GM23338 (cell line): ENCODE data around the gene ADGRL3.

ENCODE experiments used
- EZH2 ChIP-seq: fragments of 200-600 bp; sonication (generic); IDR thresholded peaks from one replicate; pipeline ENCODE4 v1.8.0; 2017; ENCODE audit warnings: antibody characterized with exemption, mild to moderate bottlenecking, low read depth; ENCODE audit not compliant: unreplicated experiment
- EZH2phosphoT487 ChIP-seq: fragments of 200-600 bp; sonication (generic); IDR thresholded peaks from one replicate; pipeline ENCODE4 v1.8.1; 2018; ENCODE audit warnings: antibody characterized with exemption; ENCODE audit not compliant: unreplicated experiment
- NANOG ChIP-seq: IDR thresholded peaks from 2 replicates; pipeline ENCODE4 v1.6.1; 2016; ENCODE audit warnings: antibody characterized with exemption, borderline replicate concordance
- ZNF114 ChIP-seq: fragments of 250-450 bp; sonication (Bioruptor Pico); IDR thresholded peaks from 2 replicates; pipeline ENCODE4 v1.5.0; 2020; ENCODE audit warnings: mild to moderate bottlenecking, moderate library complexity
- TF ChIP-seq, protein P1 (sequence below), 2 experiments: fragments of 200-600 bp in 1 of 2; sonication (generic) in 1 of 2; conservative IDR thresholded peaks; 2 replicates each; pipeline versions ENCODE4 v1.5.1 to v1.6.1; 2016 to 2017; ENCODE audit warnings: antibody characterized with exemption in 2 of 2, low read depth in 2 of 2, mild to moderate bottlenecking in 2 of 2, moderate library complexity in 1 of 2
- TF ChIP-seq, protein P2 (sequence below): IDR thresholded peaks from one replicate; pipeline ENCODE4 v1.6.1; 2018; ENCODE audit warnings: antibody characterized with exemption; ENCODE audit not compliant: unreplicated experiment

DNA sequence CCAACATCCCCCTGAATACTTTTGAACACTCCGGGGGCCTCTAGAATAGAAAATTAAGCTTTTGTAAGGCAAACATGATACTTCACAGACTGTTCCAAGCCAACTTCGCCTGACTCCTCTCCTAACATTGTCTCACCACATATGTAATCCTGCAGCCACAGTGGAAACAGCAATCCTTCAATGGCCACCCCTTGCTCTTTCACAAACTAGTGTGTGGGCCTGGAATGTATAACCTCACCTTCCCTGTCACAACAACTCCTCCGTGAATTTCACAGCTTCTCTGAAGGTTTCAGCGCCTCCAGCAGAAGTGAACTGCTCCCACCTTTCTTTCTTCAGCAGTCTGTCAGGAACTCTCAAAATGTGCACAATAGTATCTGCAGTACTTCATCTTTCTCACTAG lies 185.1 kb downstream of the ADGRL3 start:
- TF ChIP-seq, protein P1, sequence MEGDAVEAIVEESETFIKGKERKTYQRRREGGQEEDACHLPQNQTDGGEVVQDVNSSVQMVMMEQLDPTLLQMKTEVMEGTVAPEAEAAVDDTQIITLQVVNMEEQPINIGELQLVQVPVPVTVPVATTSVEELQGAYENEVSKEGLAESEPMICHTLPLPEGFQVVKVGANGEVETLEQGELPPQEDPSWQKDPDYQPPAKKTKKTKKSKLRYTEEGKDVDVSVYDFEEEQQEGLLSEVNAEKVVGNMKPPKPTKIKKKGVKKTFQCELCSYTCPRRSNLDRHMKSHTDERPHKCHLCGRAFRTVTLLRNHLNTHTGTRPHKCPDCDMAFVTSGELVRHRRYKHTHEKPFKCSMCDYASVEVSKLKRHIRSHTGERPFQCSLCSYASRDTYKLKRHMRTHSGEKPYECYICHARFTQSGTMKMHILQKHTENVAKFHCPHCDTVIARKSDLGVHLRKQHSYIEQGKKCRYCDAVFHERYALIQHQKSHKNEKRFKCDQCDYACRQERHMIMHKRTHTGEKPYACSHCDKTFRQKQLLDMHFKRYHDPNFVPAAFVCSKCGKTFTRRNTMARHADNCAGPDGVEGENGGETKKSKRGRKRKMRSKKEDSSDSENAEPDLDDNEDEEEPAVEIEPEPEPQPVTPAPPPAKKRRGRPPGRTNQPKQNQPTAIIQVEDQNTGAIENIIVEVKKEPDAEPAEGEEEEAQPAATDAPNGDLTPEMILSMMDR (conservative IDR thresholded peaks at IDR 0.05; ENCODE audit: low read depth in 2 of 2), result no peak
- TF ChIP-seq EZH2phosphoT487 (no peak), ZNF114 (no peak), NANOG (no peak), EZH2 (no peak)
- TF ChIP-seq, protein P2, sequence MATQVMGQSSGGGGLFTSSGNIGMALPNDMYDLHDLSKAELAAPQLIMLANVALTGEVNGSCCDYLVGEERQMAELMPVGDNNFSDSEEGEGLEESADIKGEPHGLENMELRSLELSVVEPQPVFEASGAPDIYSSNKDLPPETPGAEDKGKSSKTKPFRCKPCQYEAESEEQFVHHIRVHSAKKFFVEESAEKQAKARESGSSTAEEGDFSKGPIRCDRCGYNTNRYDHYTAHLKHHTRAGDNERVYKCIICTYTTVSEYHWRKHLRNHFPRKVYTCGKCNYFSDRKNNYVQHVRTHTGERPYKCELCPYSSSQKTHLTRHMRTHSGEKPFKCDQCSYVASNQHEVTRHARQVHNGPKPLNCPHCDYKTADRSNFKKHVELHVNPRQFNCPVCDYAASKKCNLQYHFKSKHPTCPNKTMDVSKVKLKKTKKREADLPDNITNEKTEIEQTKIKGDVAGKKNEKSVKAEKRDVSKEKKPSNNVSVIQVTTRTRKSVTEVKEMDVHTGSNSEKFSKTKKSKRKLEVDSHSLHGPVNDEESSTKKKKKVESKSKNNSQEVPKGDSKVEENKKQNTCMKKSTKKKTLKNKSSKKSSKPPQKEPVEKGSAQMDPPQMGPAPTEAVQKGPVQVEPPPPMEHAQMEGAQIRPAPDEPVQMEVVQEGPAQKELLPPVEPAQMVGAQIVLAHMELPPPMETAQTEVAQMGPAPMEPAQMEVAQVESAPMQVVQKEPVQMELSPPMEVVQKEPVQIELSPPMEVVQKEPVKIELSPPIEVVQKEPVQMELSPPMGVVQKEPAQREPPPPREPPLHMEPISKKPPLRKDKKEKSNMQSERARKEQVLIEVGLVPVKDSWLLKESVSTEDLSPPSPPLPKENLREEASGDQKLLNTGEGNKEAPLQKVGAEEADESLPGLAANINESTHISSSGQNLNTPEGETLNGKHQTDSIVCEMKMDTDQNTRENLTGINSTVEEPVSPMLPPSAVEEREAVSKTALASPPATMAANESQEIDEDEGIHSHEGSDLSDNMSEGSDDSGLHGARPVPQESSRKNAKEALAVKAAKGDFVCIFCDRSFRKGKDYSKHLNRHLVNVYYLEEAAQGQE, result no peak
